Stimulated activated CD8-positive, alpha-beta memory T cell treated with anti-CD3 and anti-CD28 coated beads, Interleukin-4, amount 100 ng/mL, for 24 hours (primary cell): ENCODE measurements around the gene REXO1.

Source experiments
- DNase-seq: peaks from one replicate; pipeline ENCODE4 v3.0.0-alpha.2; 2020; ENCODE audit warnings: low read depth

REXO1 gene

GRCh38 chr19:1828279-1829238, 19.7 kb downstream of the REXO1 start:
- no peak for DNase-seq

GRCh38 chr19:1827566-1828278, 20.6 kb downstream of the REXO1 start:
- DNase-seq, result no peak

- DNase-seq, result no peak
Observed at GRCh38 chr19:1826557-1827521, 21.4 kb downstream of the REXO1 start.

GRCh38 chr19:1825909-1826556, 22.2 kb downstream of the REXO1 start:
- peak; percentile 64 for DNase-seq

GRCh38 chr19:1824252-1824622, 24.0 kb downstream of the REXO1 start:
- no peak for DNase-seq

- no peak for DNase-seq
Observed at GRCh38 chr19:1823539-1824251, 24.6 kb downstream of the REXO1 start.

DNA sequence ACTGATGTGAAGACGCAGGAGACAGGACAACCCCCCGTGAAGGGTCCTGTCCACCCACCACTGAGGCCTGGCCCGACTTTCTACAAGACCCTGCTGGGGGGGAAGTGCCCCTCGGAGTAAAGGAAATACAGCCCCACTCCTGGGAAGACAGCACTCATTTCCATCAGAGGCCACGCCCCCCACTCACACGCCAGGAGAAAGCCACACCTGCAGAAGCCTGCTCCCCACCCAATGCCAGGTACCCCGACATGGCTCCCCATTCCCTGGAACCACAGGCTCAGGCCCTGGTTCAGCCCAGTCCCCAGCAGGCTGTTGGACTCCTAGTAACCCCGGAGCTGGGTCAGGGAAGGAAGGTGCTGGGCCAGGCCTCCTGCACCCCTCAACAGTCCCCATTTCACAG, 25.3 kb downstream of the REXO1 start:
- DNase-seq, result no peak

- DNase-seq, result no peak
Observed at GRCh38 chr19:1822210-1822609, 26.1 kb downstream of the REXO1 start.

- no peak for DNase-seq
Observed at GRCh38 chr19:1819341-1820255, 28.7 kb downstream of the REXO1 start.

DNA sequence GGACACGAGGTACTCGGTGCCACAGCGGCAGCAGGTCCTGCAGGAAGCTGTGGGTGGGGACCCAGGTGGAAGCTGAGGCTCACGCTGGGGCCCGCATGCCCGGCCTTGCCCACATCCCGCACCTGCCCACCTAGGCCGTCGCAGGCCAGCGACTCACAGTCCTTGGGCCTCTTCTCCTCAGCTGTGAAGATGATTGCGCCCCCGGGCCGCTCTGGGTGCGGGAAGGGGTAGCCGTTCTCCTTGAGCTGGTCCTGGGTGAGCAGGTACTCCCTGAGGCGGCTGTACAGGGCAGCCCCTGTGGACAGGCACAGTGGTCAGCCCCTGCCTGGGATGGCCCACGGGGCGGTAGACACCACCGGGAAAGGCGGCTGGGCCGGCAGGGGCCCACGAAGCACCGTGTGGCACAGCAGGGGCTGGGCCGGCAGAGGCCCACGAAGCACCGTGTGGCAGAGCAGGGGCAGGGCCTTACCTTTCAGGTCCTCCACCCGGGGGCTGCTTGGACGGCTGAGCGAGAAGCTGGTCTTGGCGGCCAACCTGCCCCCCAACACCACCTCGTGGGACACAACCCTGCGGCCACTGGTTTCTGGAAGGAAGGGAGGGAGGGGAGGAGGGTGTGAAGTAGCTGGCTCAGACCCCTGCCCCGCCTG, 29.6 kb downstream of the REXO1 start:
- DNase-seq, result no peak

- DNase-seq, result no peak
Observed at GRCh38 chr19:1817553-1818179, 30.6 kb downstream of the REXO1 start.

GRCh38 chr19:1816530-1817298, 31.6 kb downstream of the REXO1 start:
- no peak for DNase-seq

GRCh38 chr19:1815605-1816529, 32.4 kb downstream of the REXO1 start:
- no peak for DNase-seq

GRCh38 chr19:1814833-1815604, 33.3 kb downstream of the REXO1 start:
- no peak for DNase-seq

- no peak for DNase-seq
Observed at GRCh38 chr19:1814391-1814790, 33.9 kb downstream of the REXO1 start.
